Immature natural killer cell (primary cell): ENCODE results near the gene SMIM13. TPM values are rescaled to one million over a fixed set of nuclear protein-coding genes. Genes with fewer than 3 reads are reported as not detected.

ENCODE experiments used
- DNase-seq, 3 donors: peaks; one replicate each; pipeline ENCODE4 v3.0.0; 2022; ENCODE audit warnings: mixed read lengths in 1 of 3
- H3K27ac Mint-ChIP-seq, 6 donors: one replicate each; pipeline ENCODE4 v1.8.0; 2020; ENCODE audit warnings: mixed read lengths in 6 of 6, mild to moderate bottlenecking in 5 of 6, inconsistent platforms in 4 of 6, moderate library complexity in 3 of 6
- H3K27me3 Mint-ChIP-seq, 3 donors: one replicate each; pipeline ENCODE4 v1.8.0; 2020 to 2021; ENCODE audit warnings: low read depth in 3 of 3, mild to moderate bottlenecking in 3 of 3, mixed read lengths in 3 of 3, moderate library complexity in 3 of 3, inconsistent platforms in 1 of 3
- H3K36me3 Mint-ChIP-seq, 3 donors: one replicate each; pipeline ENCODE4 v1.8.0; 2020; ENCODE audit warnings: mixed read lengths in 3 of 3, inconsistent platforms in 2 of 3, mild to moderate bottlenecking in 2 of 3
- H3K4me1 Mint-ChIP-seq, 2 donors: one replicate each; pipeline ENCODE4 v1.8.0; 2020; ENCODE audit warnings: inconsistent platforms in 2 of 2, mild to moderate bottlenecking in 2 of 2, mixed read lengths in 2 of 2, moderate library complexity in 1 of 2
- H3K4me3 Mint-ChIP-seq, 5 donors: one replicate each; pipeline ENCODE4 v1.8.0; 2020; ENCODE audit warnings: mild to moderate bottlenecking in 5 of 5, mixed read lengths in 5 of 5, inconsistent platforms in 3 of 5, moderate library complexity in 3 of 5
- H3K9me3 Mint-ChIP-seq, 6 donors: one replicate each; pipeline ENCODE4 v1.8.0; 2020; ENCODE audit warnings: mild to moderate bottlenecking in 6 of 6, mixed read lengths in 6 of 6, inconsistent platforms in 4 of 6, moderate library complexity in 3 of 6
- polyA plus RNA-seq, 3 donors: library from polyadenylated mRNA; unstranded; fragments of 300-500 nt; fragmentation: Illumina TruSeq; gene quantifications; one replicate each; pipeline ENCODE4 v1.2.3, GENCODE V29; 2021

The SMIM13 gene
- 1 to 10 TPM; 2.7 to 4.6 (median 4.0) TPM for polyA plus RNA-seq

DNA sequence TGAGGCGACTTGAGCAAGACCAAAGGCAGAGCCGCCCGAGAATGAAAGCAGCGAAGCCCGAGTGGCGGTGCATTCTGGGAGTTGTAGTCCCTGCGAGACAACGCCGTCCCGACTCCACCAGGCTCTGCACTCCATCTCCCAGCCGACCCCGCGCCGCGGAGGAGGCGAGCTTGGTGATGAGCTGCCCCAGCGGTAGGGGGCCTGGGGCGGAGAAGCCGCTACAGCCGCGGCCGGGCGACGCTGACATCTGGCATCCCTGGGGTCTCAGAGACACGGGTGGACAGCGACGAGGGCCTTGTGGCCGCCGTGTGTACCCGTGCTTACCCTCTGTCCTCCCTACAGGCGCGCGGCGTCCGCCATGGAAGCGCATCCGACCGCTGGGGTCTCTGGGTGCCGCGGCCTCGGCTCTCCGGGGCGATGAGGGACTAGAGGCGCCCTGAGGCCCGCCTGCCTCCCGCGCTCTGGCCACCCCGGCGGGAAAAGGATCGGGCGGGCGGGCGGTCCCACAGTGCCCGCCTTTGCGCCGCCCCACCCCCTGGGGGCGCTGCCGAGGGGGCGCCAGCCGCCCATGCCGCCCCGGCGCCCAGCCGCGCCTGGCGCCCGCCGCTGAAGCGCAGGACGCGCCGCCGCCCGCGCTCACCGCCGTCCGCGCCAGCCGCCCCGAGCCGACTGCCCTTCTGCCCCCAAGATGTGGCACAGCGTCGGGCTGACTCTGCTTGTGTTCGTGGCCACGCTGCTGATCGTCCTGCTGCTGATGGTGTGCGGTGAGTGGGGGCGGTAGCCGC is at the start of gene SMIM13:
Gene SMIM13, plus strand, starts transcription at position 209 of the 785 bp plus-strand sequence. Its CDS starts 480 bp downstream, at position 689.
- H3K4me1 Mint-ChIP-seq = peaks cover 28 to 34% of the 10 kb centered on the region in 2 donors
- peaks cover 5 to 10% (median 8%) of the 10 kb centered on the region in 3 donors for H3K27me3 Mint-ChIP-seq
- no peaks in the 10 kb centered on the region for H3K9me3 Mint-ChIP-seq
- no peaks in the 10 kb centered on the region for H3K36me3 Mint-ChIP-seq
- peak within 1 kb of the TSS; percentile 89 to 98 (median 97) for H3K27ac Mint-ChIP-seq
- DNase-seq = peak; percentile 93
- peak within 1 kb of the TSS; percentile 94 to 98 (median 97) for H3K4me3 Mint-ChIP-seq

DNA sequence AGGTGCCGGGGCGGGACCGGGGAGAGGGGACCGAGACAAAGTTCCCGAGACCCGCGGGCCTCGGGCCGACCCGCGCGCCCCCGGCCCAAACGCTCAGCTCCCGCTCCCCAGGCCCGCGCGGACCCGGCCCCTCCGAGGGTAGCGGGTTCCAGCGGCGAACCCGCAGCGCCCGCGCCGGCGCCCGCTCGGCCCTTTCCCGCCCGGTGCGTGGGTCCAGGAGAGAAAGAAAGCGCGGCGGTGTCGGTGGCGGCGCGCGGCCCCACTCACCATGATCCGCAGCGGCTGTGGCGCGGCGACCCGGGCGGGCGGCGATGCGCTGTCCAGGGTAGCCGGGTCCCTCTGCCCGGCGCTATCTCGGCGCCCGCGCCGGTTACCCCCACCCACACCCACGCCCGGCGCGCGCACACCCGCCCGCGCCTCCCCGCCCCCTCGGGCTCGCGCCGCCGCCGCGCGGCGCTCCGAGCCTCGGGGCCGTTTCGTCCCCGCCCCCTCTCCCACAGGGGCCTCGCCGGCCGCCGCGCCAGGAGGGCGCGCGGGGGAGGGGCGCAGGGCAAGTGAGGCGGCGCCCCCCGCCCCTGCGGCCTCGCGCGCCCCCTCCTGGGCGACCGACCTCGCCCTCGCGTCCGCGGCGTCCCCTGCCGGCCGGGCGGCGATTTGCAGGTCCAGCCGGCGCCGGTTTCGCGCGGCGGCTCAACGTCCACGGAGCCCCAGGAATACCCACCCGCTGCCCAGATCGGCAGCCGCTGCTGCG is 49.5 kb upstream of the SMIM13 start, which contains the start of gene ELOVL2:
Gene ELOVL2, minus strand, starts transcription at position 345 of the 751 bp plus-strand sequence. Its CDS starts 75 bp downstream, at position 270.
- Mint-ChIP-seq H3K4me3 (peak within 1 kb of the TSS; percentile 61 to 85 (median 80)), H3K27ac (no peak within 1 kb of the TSS), H3K27me3 (peaks cover 21 to 34% (median 26%) of the 10 kb centered on the region in 3 donors), H3K36me3 (no peaks in the 10 kb centered on the region), H3K4me1 (peaks cover 12 to 17% of the 10 kb centered on the region in 2 donors), H3K9me3 (peaks cover 0 to 8% (median 0%) of the 10 kb centered on the region in 6 donors)
- DNase-seq = peak in 2 of 3 donors; percentile 7 to 23

DNA sequence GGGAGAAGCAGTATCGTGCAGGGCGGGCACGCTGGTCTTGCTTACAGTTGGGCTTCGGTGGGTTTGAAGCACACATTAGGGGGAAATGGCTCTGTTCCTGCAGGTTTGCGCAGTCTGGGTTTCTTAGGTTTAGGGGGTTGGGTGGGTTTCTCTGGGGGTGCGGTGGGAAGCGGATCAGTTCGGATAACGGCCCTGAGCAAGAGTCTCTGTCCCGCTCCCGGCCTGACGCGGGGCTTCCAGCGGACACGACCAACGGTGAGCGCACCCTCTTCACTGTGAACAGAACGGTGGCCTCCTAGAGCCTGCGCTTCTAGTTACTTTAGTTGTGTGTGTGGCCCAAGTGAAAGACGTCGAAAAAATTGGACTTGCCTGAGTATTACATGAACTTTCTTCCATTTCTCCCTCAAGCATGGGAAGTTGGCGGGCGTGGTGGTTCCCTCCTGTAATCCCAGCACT is 48.9 kb upstream of the SMIM13 start:
- Mint-ChIP-seq H3K27me3 (peaks cover 21 to 34% (median 26%) of the 10 kb centered on the region in 3 donors), H3K4me3 (peak overlapping the region; percentile 61 to 82 (median 76))

GRCh38 chr6:11050731-11051130 is 42.9 kb upstream of the SMIM13 start:
- no peak overlapping the region for H3K4me3 Mint-ChIP-seq
- no peak overlapping the region for H3K27ac Mint-ChIP-seq
- no peaks in the 10 kb centered on the region for H3K36me3 Mint-ChIP-seq
- peaks cover 8 to 19% (median 10%) of the 10 kb centered on the region in 3 donors for H3K27me3 Mint-ChIP-seq
- H3K4me1 Mint-ChIP-seq = no peaks in the 10 kb centered on the region
- no peaks in the 10 kb centered on the region for H3K9me3 Mint-ChIP-seq
- no peak for DNase-seq

More for the DNA sequence above, 48.9 kb upstream of the SMIM13 start:
- peaks cover 0 to 8% (median 0%) of the 10 kb centered on the region in 6 donors for H3K9me3 Mint-ChIP-seq
- no peak for DNase-seq
- H3K27ac Mint-ChIP-seq = no peak overlapping the region
- no peaks in the 10 kb centered on the region for H3K36me3 Mint-ChIP-seq
- H3K4me1 Mint-ChIP-seq = peaks cover 12 to 17% of the 10 kb centered on the region in 2 donors

DNA sequence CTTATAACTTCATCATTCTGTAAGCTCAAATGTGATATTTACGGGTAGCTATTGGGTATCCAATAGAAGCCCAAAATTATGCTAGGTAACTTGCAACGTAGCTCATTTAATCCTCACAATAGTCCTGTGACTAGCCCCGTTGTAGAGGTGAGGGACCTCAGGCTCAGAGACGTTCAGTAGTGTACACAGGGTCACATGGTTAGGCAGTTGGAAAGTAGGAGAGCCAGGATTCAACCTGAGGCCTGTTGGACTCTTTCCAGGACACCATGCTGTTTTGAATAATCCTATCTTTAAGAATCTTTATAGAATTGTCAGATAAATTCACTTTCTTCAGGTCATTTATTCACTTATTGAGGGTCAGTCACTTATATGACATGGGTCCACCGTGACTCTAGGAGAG is 40.3 kb upstream of the SMIM13 start:
- Mint-ChIP-seq H3K27ac (no peak overlapping the region), H3K4me3 (no peak overlapping the region), H3K36me3 (no peaks in the 10 kb centered on the region), H3K4me1 (no peaks in the 10 kb centered on the region), H3K9me3 (no peaks in the 10 kb centered on the region), H3K27me3 (peaks cover 0 to 9% (median 3%) of the 10 kb centered on the region in 3 donors)
- DNase-seq = no peak

- Mint-ChIP-seq H3K27ac (no peak overlapping the region), H3K4me3 (no peak overlapping the region), H3K27me3 (peaks cover 0 to 9% (median 3%) of the 10 kb centered on the region in 3 donors), H3K36me3 (no peaks in the 10 kb centered on the region), H3K9me3 (no peaks in the 10 kb centered on the region), H3K4me1 (no peaks in the 10 kb centered on the region)
- no peak for DNase-seq
These were observed 38.9 kb upstream of the SMIM13 start for GRCh38 chr6:11054722-11055121.

DNA sequence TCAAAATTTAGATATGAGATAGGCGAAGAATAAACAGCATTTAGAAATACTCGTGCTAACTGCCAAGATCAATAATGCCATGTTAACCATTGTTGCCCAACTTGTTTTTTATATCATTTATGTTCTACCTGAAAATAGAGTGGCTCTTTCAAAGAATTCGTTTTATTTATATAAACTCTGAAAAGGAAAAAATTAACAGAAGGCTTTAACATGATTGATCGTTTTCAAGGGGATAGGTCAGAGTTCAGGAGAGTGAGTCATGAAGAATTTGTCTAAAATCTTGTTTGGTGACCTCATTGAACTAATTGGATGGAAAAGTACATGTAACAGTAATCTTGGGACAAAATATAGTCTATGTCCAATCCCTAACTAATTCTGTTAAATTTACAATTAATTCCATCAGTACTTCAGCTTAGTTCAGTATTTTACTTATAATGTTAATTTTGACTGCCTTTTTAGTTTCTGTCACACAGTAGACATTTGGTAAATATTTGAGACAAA is 38.5 kb upstream of the SMIM13 start:
- H3K4me1 Mint-ChIP-seq = no peaks in the 10 kb centered on the region
- no peak overlapping the region for H3K27ac Mint-ChIP-seq
- H3K36me3 Mint-ChIP-seq = no peaks in the 10 kb centered on the region
- no peak overlapping the region for H3K4me3 Mint-ChIP-seq
- peaks cover 0 to 7% (median 2%) of the 10 kb centered on the region in 3 donors for H3K27me3 Mint-ChIP-seq
- no peak for DNase-seq
- no peaks in the 10 kb centered on the region for H3K9me3 Mint-ChIP-seq

GRCh38 chr6:11056871-11057270 is 36.8 kb upstream of the SMIM13 start:
- Mint-ChIP-seq H3K4me3 (no peak overlapping the region), H3K27ac (no peak overlapping the region), H3K36me3 (no peaks in the 10 kb centered on the region), H3K4me1 (no peaks in the 10 kb centered on the region), H3K9me3 (no peaks in the 10 kb centered on the region), H3K27me3 (peaks cover 0 to 4% (median 3%) of the 10 kb centered on the region in 3 donors)
- no peak for DNase-seq

- H3K4me3 Mint-ChIP-seq = no peak overlapping the region
- no peak for DNase-seq
- peaks cover 0 to 3% (median 2%) of the 10 kb centered on the region in 3 donors for H3K27me3 Mint-ChIP-seq
- no peaks in the 10 kb centered on the region for H3K4me1 Mint-ChIP-seq
- no peak overlapping the region for H3K27ac Mint-ChIP-seq
- H3K36me3 Mint-ChIP-seq = no peaks in the 10 kb centered on the region
- no peaks in the 10 kb centered on the region for H3K9me3 Mint-ChIP-seq
These were observed 35.2 kb upstream of the SMIM13 start for GRCh38 chr6:11058406-11058805.

DNA sequence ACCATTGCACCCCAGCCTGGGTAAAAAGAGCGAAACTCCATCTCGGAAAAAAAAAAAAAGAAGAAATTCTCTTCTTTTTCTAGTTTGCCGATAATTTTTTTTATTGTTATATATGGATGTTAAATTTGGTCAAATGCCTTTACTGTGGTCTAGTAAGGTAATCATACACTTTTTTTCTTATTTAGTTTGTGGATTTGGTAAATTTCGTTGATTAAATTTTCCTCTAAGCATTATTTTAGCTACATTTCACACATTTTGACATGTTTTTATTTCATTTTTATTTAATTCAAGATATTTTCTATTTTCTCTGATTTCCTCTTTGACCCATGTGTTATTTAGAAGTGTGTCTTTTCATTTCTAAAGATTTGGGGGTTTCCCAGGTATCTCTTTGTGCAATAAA is 31.6 kb upstream of the SMIM13 start:
- peaks cover 1 to 6% (median 3%) of the 10 kb centered on the region in 3 donors for H3K27me3 Mint-ChIP-seq
- no peaks in the 10 kb centered on the region for H3K9me3 Mint-ChIP-seq
- DNase-seq = no peak
- H3K4me1 Mint-ChIP-seq = no peaks in the 10 kb centered on the region
- H3K27ac Mint-ChIP-seq = no peak overlapping the region
- H3K4me3 Mint-ChIP-seq = no peak overlapping the region
- H3K36me3 Mint-ChIP-seq = no peaks in the 10 kb centered on the region

DNA sequence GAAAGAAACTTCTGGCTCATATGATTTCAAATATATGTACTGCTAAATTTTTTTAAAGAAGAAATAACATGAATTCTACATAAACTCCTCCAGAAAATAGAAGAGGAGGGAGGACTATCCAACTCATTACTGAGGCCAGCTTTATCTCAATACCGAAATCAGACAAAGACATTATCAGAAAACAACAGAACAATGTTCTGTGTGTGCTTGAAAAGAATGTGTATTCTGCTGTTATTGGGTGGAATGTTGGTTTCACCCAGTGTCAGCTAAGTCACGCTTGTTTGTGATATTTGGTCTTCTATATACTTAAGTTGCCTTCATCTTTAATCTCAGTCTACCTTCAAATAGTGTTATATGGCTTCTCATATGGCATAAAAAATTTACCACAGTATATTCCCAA is 30.9 kb upstream of the SMIM13 start:
- no peaks in the 10 kb centered on the region for H3K9me3 Mint-ChIP-seq
- no peak overlapping the region for H3K27ac Mint-ChIP-seq
- H3K4me3 Mint-ChIP-seq = no peak overlapping the region

GRCh38 chr6:11064836-11065235 is 28.8 kb upstream of the SMIM13 start:
- no peak for DNase-seq
- H3K9me3 Mint-ChIP-seq = no peaks in the 10 kb centered on the region
- no peaks in the 10 kb centered on the region for H3K36me3 Mint-ChIP-seq
- H3K27me3 Mint-ChIP-seq = peaks cover 1 to 8% (median 3%) of the 10 kb centered on the region in 3 donors
- H3K4me3 Mint-ChIP-seq = no peak overlapping the region
- H3K4me1 Mint-ChIP-seq = no peaks in the 10 kb centered on the region
- H3K27ac Mint-ChIP-seq = no peak overlapping the region

More for the DNA sequence above, 30.9 kb upstream of the SMIM13 start:
- DNase-seq = no peak
- Mint-ChIP-seq H3K36me3 (no peaks in the 10 kb centered on the region), H3K27me3 (peaks cover 1 to 6% (median 3%) of the 10 kb centered on the region in 3 donors), H3K4me1 (no peaks in the 10 kb centered on the region)

GRCh38 chr6:11065436-11066202 is 28.0 kb upstream of the SMIM13 start:
- Mint-ChIP-seq H3K4me1 (no peaks in the 10 kb centered on the region), H3K27ac (no peak overlapping the region), H3K4me3 (no peak overlapping the region), H3K36me3 (no peaks in the 10 kb centered on the region), H3K27me3 (peaks cover 0 to 8% (median 3%) of the 10 kb centered on the region in 3 donors), H3K9me3 (no peaks in the 10 kb centered on the region)
- no peak for DNase-seq
